Endometrial microvascular endothelial cells (primary cell): ENCODE results near the gene RFTN1. TPM values are rescaled to one million over a fixed set of nuclear protein-coding genes. Genes with fewer than 3 reads are reported as not detected.

Experiments
- in situ Hi-C: cut with HindIII; loops from 2 replicates; pipeline ENCODE4 v1.10.0; 2017; ENCODE audit warnings: low sequenced_read_pairs, low pct_unique_long_range_greater_than_20kb; ENCODE audit errors: inconsistent ontology term
- total RNA-seq: library from RNA; depleted of rRNA; stranded (reverse); fragments of >200 nt; gene quantifications from one replicate; pipeline ENCODE4 v1.2.3, GENCODE V29; 2015; ENCODE audit errors: inconsistent ontology term

RFTN1 gene
- total RNA-seq, 1 donor from 2014 or later: 50.2 TPM

GRCh38 chr3:16477056-16477455, 36.4 kb downstream of the RFTN1 start:
- in situ Hi-C loops: no loop called here

GRCh38 chr3:16476636-16477035, 36.9 kb downstream of the RFTN1 start:
- in situ Hi-C loops: no loop called here

- in situ Hi-C loops: no loop called here
Observed at GRCh38 chr3:16475766-16476165, 37.7 kb downstream of the RFTN1 start.

- in situ Hi-C loops: no loop called here
Observed at GRCh38 chr3:16474920-16475319, 38.6 kb downstream of the RFTN1 start.

- in situ Hi-C loops: no loop called here
Observed at GRCh38 chr3:16474216-16474615, 39.3 kb downstream of the RFTN1 start.

GRCh38 chr3:16472593-16472992, 40.9 kb downstream of the RFTN1 start:
- in situ Hi-C loops: no loop called here

- in situ Hi-C loops: no loop called here
Observed at GRCh38 chr3:16471897-16472296, 41.6 kb downstream of the RFTN1 start.

GRCh38 chr3:16470590-16470989, 42.9 kb downstream of the RFTN1 start:
- in situ Hi-C loops: no loop called here

- in situ Hi-C loops: no loop called here
Observed at GRCh38 chr3:16468336-16469098, 45.0 kb downstream of the RFTN1 start.

- in situ Hi-C loops: no loop called here
Observed at GRCh38 chr3:16468002-16468335, 45.5 kb downstream of the RFTN1 start.

GRCh38 chr3:16467393-16467792, 46.1 kb downstream of the RFTN1 start:
- in situ Hi-C loops: no loop called here

GRCh38 chr3:16466822-16467221, 46.7 kb downstream of the RFTN1 start:
- in situ Hi-C loops: no loop called here

GRCh38 chr3:16464511-16465148, 48.9 kb downstream of the RFTN1 start:
- in situ Hi-C loops: no loop called here

GRCh38 chr3:16463914-16464313, 49.6 kb downstream of the RFTN1 start:
- in situ Hi-C loops: no loop called here

- in situ Hi-C loops: no loop called here
Observed at GRCh38 chr3:16463119-16463518, 50.4 kb downstream of the RFTN1 start.

- in situ Hi-C loops: no loop called here
Observed at GRCh38 chr3:16462679-16463078, 50.8 kb downstream of the RFTN1 start.

GRCh38 chr3:16461463-16462245, 51.8 kb downstream of the RFTN1 start:
- in situ Hi-C loops: no loop called here

GRCh38 chr3:16460886-16461285, 52.6 kb downstream of the RFTN1 start:
- in situ Hi-C loops: no loop called here

- in situ Hi-C loops: no loop called here
Observed at GRCh38 chr3:16460273-16460672, 53.2 kb downstream of the RFTN1 start.
